Mesenchymal stem cell (in vitro differentiated cells and primary cell): ENCODE results near the gene CSGALNACT2.
A peak's percentile ranks its signal among the peaks of the same experiment; 100 is the strongest.

Source experiments
- DNase-seq: peaks from one replicate; pipeline ENCODE4 v3.0.0-alpha.2; 2013
- H2AFZ ChIP-seq: one replicate; pipeline ENCODE4 v1.6.1; 2013; ENCODE audit warnings: low read depth, mild to moderate bottlenecking, control low read depth, inconsistent platforms, low read length, moderate library complexity
- H2AK5ac ChIP-seq: 2 replicates; pipeline ENCODE4 v1.6.1; 2013; ENCODE audit warnings: low read length, moderate library complexity, mild to moderate bottlenecking, inconsistent platforms; ENCODE audit not compliant: severe bottlenecking
- H2BK120ac ChIP-seq: one replicate; pipeline ENCODE4 v1.6.1; 2013; ENCODE audit warnings: low read depth, mild to moderate bottlenecking, inconsistent platforms, low read length, moderate library complexity
- H2BK12ac ChIP-seq, 2 experiments: one replicate each; pipeline ENCODE4 v1.6.1; 2013; ENCODE audit warnings: inconsistent platforms in 2 of 2, low read length in 2 of 2, mild to moderate bottlenecking in 2 of 2, moderate library complexity in 2 of 2, control low read depth in 1 of 2
- H2BK15ac ChIP-seq: one replicate; pipeline ENCODE4 v1.6.1; 2013; ENCODE audit warnings: mild to moderate bottlenecking, low read depth, inconsistent platforms; ENCODE audit not compliant: poor library complexity, severe bottlenecking
- H2BK5ac ChIP-seq: 2 replicates; pipeline ENCODE4 v1.6.1; 2013; ENCODE audit warnings: low read depth, mild to moderate bottlenecking, low read length, control low read depth, inconsistent platforms; ENCODE audit not compliant: poor library complexity, severe bottlenecking
- H3K14ac ChIP-seq, 2 experiments: one replicate each; pipeline ENCODE4 v1.6.1; 2013; ENCODE audit warnings: inconsistent platforms in 2 of 2, low read length in 2 of 2, control low read depth in 1 of 2, mild to moderate bottlenecking in 1 of 2, moderate library complexity in 1 of 2
- H3K18ac ChIP-seq, 2 experiments: one replicate each; pipeline ENCODE4 v1.6.1; 2013; ENCODE audit warnings: inconsistent platforms in 2 of 2, low read length in 2 of 2, control low read depth in 1 of 2, low read depth in 1 of 2, mild to moderate bottlenecking in 1 of 2
- H3K23ac ChIP-seq, 2 experiments: one replicate each; pipeline ENCODE4 v1.6.1; 2013; ENCODE audit warnings: inconsistent platforms in 2 of 2, low read length in 2 of 2, mild to moderate bottlenecking in 2 of 2, moderate library complexity in 2 of 2, control low read depth in 1 of 2
- H3K27ac ChIP-seq: 2 replicates; pipeline ENCODE4 v1.5.1; 2013; ENCODE audit warnings: mild to moderate bottlenecking, moderate library complexity, low read length, control low read depth, inconsistent platforms; ENCODE audit not compliant: poor library complexity, severe bottlenecking
- H3K27me3 ChIP-seq, 2 experiments: 2 replicates each; pipeline versions ENCODE4 v1.6.1 to v1.7.0; 2013; ENCODE audit warnings: low read length in 2 of 2, mild to moderate bottlenecking in 2 of 2, moderate library complexity in 2 of 2, control low read depth in 1 of 2, inconsistent platforms in 1 of 2; ENCODE audit not compliant: control insufficient read depth in 1 of 2, insufficient read depth in 1 of 2
- H3K36me3 ChIP-seq, 2 experiments: 2 replicates each; pipeline versions ENCODE4 v1.6.1 to v1.7.0; 2013; ENCODE audit warnings: low read length in 2 of 2, control low read depth in 1 of 2, inconsistent platforms in 1 of 2, low read depth in 1 of 2, mild to moderate bottlenecking in 1 of 2; ENCODE audit not compliant: insufficient read depth in 2 of 2, control insufficient read depth in 1 of 2
- H3K4ac ChIP-seq, 2 experiments: one replicate each; pipeline ENCODE4 v1.6.1; 2013; ENCODE audit warnings: inconsistent platforms in 2 of 2, low read length in 2 of 2, mild to moderate bottlenecking in 2 of 2, moderate library complexity in 2 of 2, control low read depth in 1 of 2, low read depth in 1 of 2
- H3K4me1 ChIP-seq: 2 replicates; pipeline ENCODE4 v1.6.1; 2013; ENCODE audit warnings: low read depth, low read length, control low read depth; ENCODE audit not compliant: control insufficient read depth, insufficient read depth
- H3K4me2 ChIP-seq: 2 replicates; pipeline ENCODE4 v1.6.1; 2013; ENCODE audit warnings: low read length, mild to moderate bottlenecking, inconsistent platforms; ENCODE audit not compliant: poor library complexity, severe bottlenecking
- H3K4me3 ChIP-seq, 2 experiments: 2 replicates each; pipeline versions ENCODE4 v1.5.1 to v1.7.0; 2013; ENCODE audit warnings: low read length in 2 of 2, mild to moderate bottlenecking in 2 of 2, control low read depth in 1 of 2, low read depth in 1 of 2; ENCODE audit not compliant: insufficient read depth in 1 of 2
- H3K79me1 ChIP-seq: replicated peaks from 2 replicates; pipeline ENCODE4 v1.6.1; 2013; ENCODE audit warnings: mild to moderate bottlenecking, control low read depth, low read length, inconsistent platforms; ENCODE audit not compliant: poor library complexity, severe bottlenecking
- H3K9ac ChIP-seq: 2 replicates; pipeline ENCODE4 v1.7.0; 2013; ENCODE audit warnings: mild to moderate bottlenecking, low read length, moderate library complexity
- H3K9me3 ChIP-seq: 2 replicates; pipeline ENCODE4 v1.7.0; 2013; ENCODE audit warnings: mild to moderate bottlenecking, low read length; ENCODE audit not compliant: control insufficient read depth
- H4K8ac ChIP-seq: one replicate; pipeline ENCODE4 v1.6.1; 2013; ENCODE audit warnings: inconsistent platforms, mild to moderate bottlenecking, low read length, moderate library complexity
- H4K91ac ChIP-seq: one replicate; pipeline ENCODE4 v1.6.1; 2013; ENCODE audit warnings: mild to moderate bottlenecking, low read length, inconsistent platforms
- WGBS: methylation state at CpG from one replicate; pipeline ENCODE4 v1.1.7; 2013; ENCODE audit warnings: mixed read lengths; 5-methylcytosine and 5-hydroxymethylcytosine counted together

Gene CSGALNACT2

GRCh38 chr10:43225004-43225786 lies 87.0 kb downstream of the CSGALNACT2 start:
- Histone ChIP-seq H2AK5ac (no peak overlapping the region), H4K91ac (no peak overlapping the region), H2BK120ac (no peak overlapping the region), H2AFZ (no peak overlapping the region), H3K4me3 (no peak overlapping the region), H3K18ac (no peak overlapping the region), H3K27me3 (peaks cover 61 to 75% of the 10 kb centered on the region in 2 experiments), H2BK5ac (no peak overlapping the region), H3K27ac (no peak overlapping the region), H3K14ac (peak overlapping the region in 1 of 2 experiments; percentile 6), H3K23ac (no peak overlapping the region), H3K4me1 (peaks cover 25% of the 10 kb centered on the region), H3K4ac (no peak overlapping the region), H3K79me1 (no peaks in the 10 kb centered on the region), H3K9me3 (no peaks in the 10 kb centered on the region), H3K4me2 (no peak overlapping the region), H3K9ac (no peak overlapping the region), H3K36me3 (no peaks in the 10 kb centered on the region), H2BK12ac (no peak overlapping the region), H2BK15ac (no peak overlapping the region), H4K8ac (no peak overlapping the region)
- WGBS, result 85% methylated on average over 3 of the region's 5 CpGs
- no peak for DNase-seq

- peaks cover 25% of the 10 kb centered on the region for H3K4me1 ChIP-seq
- H4K91ac ChIP-seq, result no peak overlapping the region
- no peak overlapping the region for H2BK15ac ChIP-seq
- no peaks in the 10 kb centered on the region for H3K36me3 ChIP-seq
- no peak overlapping the region for H2BK12ac ChIP-seq
- no peak for DNase-seq
- no peak overlapping the region for H2AFZ ChIP-seq
- no peak overlapping the region for H3K18ac ChIP-seq
- H3K14ac ChIP-seq, result no peak overlapping the region
- H3K4ac ChIP-seq, result no peak overlapping the region
- H2AK5ac ChIP-seq, result no peak overlapping the region
- no peak overlapping the region for H3K27ac ChIP-seq
- no peak overlapping the region for H3K4me3 ChIP-seq
- H3K27me3 ChIP-seq, result peaks cover 67 to 78% of the 10 kb centered on the region in 2 experiments
- H2BK120ac ChIP-seq, result no peak overlapping the region
- no peaks in the 10 kb centered on the region for H3K79me1 ChIP-seq
- H3K23ac ChIP-seq, result no peak overlapping the region
- no peak overlapping the region for H2BK5ac ChIP-seq
- no peaks in the 10 kb centered on the region for H3K9me3 ChIP-seq
- WGBS, result 83% methylated on average over 11 of the region's 11 CpGs
- no peak overlapping the region for H4K8ac ChIP-seq
- H3K4me2 ChIP-seq, result no peak overlapping the region
- no peak overlapping the region for H3K9ac ChIP-seq
These were observed 87.5 kb downstream of the CSGALNACT2 start for GRCh38 chr10:43225787-43226153.

GRCh38 chr10:43226441-43226840 lies 88.2 kb downstream of the CSGALNACT2 start:
- H4K91ac ChIP-seq, result no peak overlapping the region
- no peaks in the 10 kb centered on the region for H3K36me3 ChIP-seq
- H3K18ac ChIP-seq, result no peak overlapping the region
- H3K9me3 ChIP-seq, result no peaks in the 10 kb centered on the region
- no peak overlapping the region for H2BK120ac ChIP-seq
- H3K23ac ChIP-seq, result no peak overlapping the region
- no peak overlapping the region for H2BK12ac ChIP-seq
- 90% methylated on average over 6 of the region's 6 CpGs for WGBS
- H3K4me3 ChIP-seq, result no peak overlapping the region
- DNase-seq, result no peak
- H2BK15ac ChIP-seq, result no peak overlapping the region
- no peak overlapping the region for H4K8ac ChIP-seq
- no peaks in the 10 kb centered on the region for H3K79me1 ChIP-seq
- no peak overlapping the region for H3K4me2 ChIP-seq
- no peak overlapping the region for H2AFZ ChIP-seq
- no peak overlapping the region for H3K9ac ChIP-seq
- H3K27me3 ChIP-seq, result peaks cover 72 to 78% of the 10 kb centered on the region in 2 experiments
- H3K4ac ChIP-seq, result no peak overlapping the region
- H2AK5ac ChIP-seq, result no peak overlapping the region
- no peak overlapping the region for H3K14ac ChIP-seq
- H2BK5ac ChIP-seq, result no peak overlapping the region
- H3K27ac ChIP-seq, result no peak overlapping the region
- H3K4me1 ChIP-seq, result peaks cover 22% of the 10 kb centered on the region

GRCh38 chr10:43226851-43227845 lies 88.9 kb downstream of the CSGALNACT2 start:
- no peak overlapping the region for H3K23ac ChIP-seq
- no peak overlapping the region for H2BK120ac ChIP-seq
- no peaks in the 10 kb centered on the region for H3K79me1 ChIP-seq
- peaks cover 72 to 77% of the 10 kb centered on the region in 2 experiments for H3K27me3 ChIP-seq
- H2BK15ac ChIP-seq, result no peak overlapping the region
- no peaks in the 10 kb centered on the region for H3K36me3 ChIP-seq
- H4K8ac ChIP-seq, result no peak overlapping the region
- 82% methylated on average over 8 of the region's 8 CpGs for WGBS
- H4K91ac ChIP-seq, result no peak overlapping the region
- no peak overlapping the region for H2BK5ac ChIP-seq
- DNase-seq, result no peak
- no peak overlapping the region for H3K4me3 ChIP-seq
- H3K18ac ChIP-seq, result no peak overlapping the region
- peaks cover 17% of the 10 kb centered on the region for H3K4me1 ChIP-seq
- no peaks in the 10 kb centered on the region for H3K9me3 ChIP-seq
- H2BK12ac ChIP-seq, result no peak overlapping the region
- H3K4ac ChIP-seq, result no peak overlapping the region
- H3K27ac ChIP-seq, result no peak overlapping the region
- no peak overlapping the region for H3K14ac ChIP-seq
- H2AFZ ChIP-seq, result no peak overlapping the region
- H3K9ac ChIP-seq, result no peak overlapping the region
- H2AK5ac ChIP-seq, result no peak overlapping the region
- H3K4me2 ChIP-seq, result no peak overlapping the region
